Ascending aorta (tissue), 2 donors: ENCODE data around the gene SEPTIN2. TPM values are rescaled to one million over a fixed set of nuclear protein-coding genes. Genes with fewer than 3 reads are reported as not detected.
A peak's percentile ranks its signal among the peaks of the same experiment; 100 is the strongest.
"Not testable (repeated sequence)": the region's sequence is repeated elsewhere in the genome, so short reads cannot be mapped to it uniquely, and the experiment has no call there.

Experiments
- DNase-seq, 2 donors: peaks; one replicate each; pipeline ENCODE4 v3.0.0-alpha.2; 2019; ENCODE audit warnings: low spot score in 2 of 2
- H3K27ac ChIP-seq, 2 donors: fragments of 200-600 bp; sonication (generic); one replicate each; pipeline ENCODE4 v1.5.1; 2016 to 2017; ENCODE audit warnings: mild to moderate bottlenecking in 1 of 2
- H3K27me3 ChIP-seq: fragments of 200-600 bp; sonication (generic); one replicate; pipeline ENCODE4 v1.5.1; 2017
- H3K36me3 ChIP-seq, 2 donors: fragments of 200-600 bp; sonication (generic); one replicate each; pipeline ENCODE4 v1.5.1; 2016
- H3K4me1 ChIP-seq, 2 donors: fragments of 200-600 bp; sonication (generic); one replicate each; pipeline ENCODE4 v1.5.1; 2016 to 2017; ENCODE audit warnings: mild to moderate bottlenecking in 1 of 2
- H3K4me3 ChIP-seq, 2 donors: fragments of 200-600 bp; sonication (generic); one replicate each; pipeline ENCODE4 v1.5.1; 2016 to 2017; ENCODE audit warnings: mild to moderate bottlenecking in 1 of 2
- H3K9me3 ChIP-seq, 2 donors: fragments of 200-600 bp; sonication (generic); one replicate each; pipeline ENCODE4 v1.5.1; 2016
- CTCF ChIP-seq, 3 experiments: fragments of 200-600 bp in 2 of 3; fragments of 450-650 bp in 1 of 3; sonication (generic) in 2 of 3; IDR thresholded peaks; one replicate each; pipeline ENCODE4 v1.5.1; 2016 to 2019; ENCODE audit warnings: antibody characterized with exemption in 3 of 3, mild to moderate bottlenecking in 1 of 3, moderate library complexity in 1 of 3
- intact Hi-C: fragments of 100-400 bp; cut with DNase I; formaldehyde crosslinking; loops from one replicate; pipeline ENCODE4 v1.15.1; 2023
- total RNA-seq: library from RNA; depleted of rRNA; stranded (reverse); fragments of >200 nt; gene quantifications from one replicate; pipeline ENCODE4 v1.1.0, GENCODE V29; 2016

The SEPTIN2 gene
- total RNA-seq, 1 donor from 2014 or later: 248 TPM

GRCh38 chr2:241368643-241369042 lies 52.9 kb downstream of the SEPTIN2 start:
- H3K27ac ChIP-seq: peak overlapping the region; percentile 50 to 56
- DNase-seq: no peak
- TF ChIP-seq CTCF (IDR thresholded peaks at IDR 0.05): no peak
- H3K4me1 ChIP-seq: peaks cover 0 to 37% of the 10 kb centered on the region in 2 donors
- H3K9me3 ChIP-seq: no peaks in the 10 kb centered on the region
- intact Hi-C loops: no loop called here
- H3K36me3 ChIP-seq: no peaks in the 10 kb centered on the region
- no peak overlapping the region for H3K4me3 ChIP-seq
- no peaks in the 10 kb centered on the region for H3K27me3 ChIP-seq

- intact Hi-C loops: no loop called here
- H3K4me3 ChIP-seq: no peak overlapping the region
- no peaks in the 10 kb centered on the region for H3K9me3 ChIP-seq
- no peak for DNase-seq
- no peak overlapping the region for H3K27ac ChIP-seq
- TF ChIP-seq CTCF (IDR thresholded peaks at IDR 0.05): no peak
- H3K4me1 ChIP-seq: peaks cover 0 to 22% of the 10 kb centered on the region in 2 donors
- peaks cover 0 to 13% of the 10 kb centered on the region in 2 donors for H3K36me3 ChIP-seq
- no peaks in the 10 kb centered on the region for H3K27me3 ChIP-seq
Observed at GRCh38 chr2:241372361-241372992, 56.8 kb downstream of the SEPTIN2 start.

- peaks cover under 1 to 15% of the 10 kb centered on the region in 2 donors for H3K4me1 ChIP-seq
- H3K9me3 ChIP-seq: no peaks in the 10 kb centered on the region
- no peak for DNase-seq
- TF ChIP-seq CTCF (IDR thresholded peaks at IDR 0.05): no peak
- H3K36me3 ChIP-seq: peaks cover 0 to 13% of the 10 kb centered on the region in 2 donors
- no peak overlapping the region for H3K27ac ChIP-seq
- intact Hi-C loops: no loop called here
- no peak overlapping the region for H3K4me3 ChIP-seq
- no peaks in the 10 kb centered on the region for H3K27me3 ChIP-seq
Observed at GRCh38 chr2:241373446-241373845, 57.7 kb downstream of the SEPTIN2 start.

GRCh38 chr2:241373906-241374305 lies 58.2 kb downstream of the SEPTIN2 start:
- H3K4me1 ChIP-seq: peaks cover 5 to 18% of the 10 kb centered on the region in 2 donors

GRCh38 chr2:241375300-241375699 lies 59.6 kb downstream of the SEPTIN2 start:
- no peak for DNase-seq
- intact Hi-C loops: no loop called here
- no peak for TF ChIP-seq CTCF (IDR thresholded peaks at IDR 0.05)
- peaks cover 11 to 24% of the 10 kb centered on the region in 2 donors for H3K4me1 ChIP-seq
- no peaks in the 10 kb centered on the region for H3K9me3 ChIP-seq
- no peak overlapping the region for H3K27ac ChIP-seq
- H3K27me3 ChIP-seq: no peaks in the 10 kb centered on the region
- peaks cover 0 to 13% of the 10 kb centered on the region in 2 donors for H3K36me3 ChIP-seq
- H3K4me3 ChIP-seq: no peak overlapping the region

More at GRCh38 chr2:241373906-241374305, 58.2 kb downstream of the SEPTIN2 start:
- H3K4me3 ChIP-seq, H3K9me3 ChIP-seq, intact Hi-C loops, H3K27ac ChIP-seq, H3K27me3 ChIP-seq, DNase-seq: not testable (repeated sequence)
- H3K36me3 ChIP-seq: peaks cover 0 to 13% of the 10 kb centered on the region in 2 donors

GRCh38 chr2:241376808-241377207 lies 61.1 kb downstream of the SEPTIN2 start:
- Histone ChIP-seq H3K9me3 (no peaks in the 10 kb centered on the region), H3K4me1 (peaks cover 17 to 39% of the 10 kb centered on the region in 2 donors), H3K36me3 (peaks cover 0 to 13% of the 10 kb centered on the region in 2 donors), H3K27me3 (no peaks in the 10 kb centered on the region), H3K4me3 (no peak overlapping the region), H3K27ac (no peak overlapping the region)
- no peak for DNase-seq
- intact Hi-C loops: no loop called here
- TF ChIP-seq CTCF (IDR thresholded peaks at IDR 0.05): no peak
